ENCODE measurements around the gene PCGF5.

PCGF5 gene

DNA sequence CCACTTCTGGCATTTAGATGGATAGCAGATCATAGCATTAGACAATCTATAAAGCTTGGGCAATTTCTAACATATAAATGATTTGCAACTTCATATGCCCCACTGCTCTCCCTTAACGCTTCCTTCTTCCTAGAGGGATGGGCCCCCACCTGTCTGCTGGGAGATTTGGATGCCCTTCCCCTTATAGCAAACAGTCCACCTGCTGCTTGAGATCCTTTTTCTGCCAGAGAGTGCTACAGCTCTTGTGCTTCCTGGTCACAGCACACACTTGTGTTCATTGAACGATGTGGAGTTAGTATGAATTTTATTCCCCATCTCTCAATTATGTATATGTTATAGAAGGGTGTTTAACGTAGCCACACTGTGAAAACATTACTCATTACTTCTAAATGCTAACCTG is 10.4 kb upstream of the PCGF5 start:
- no peak for DNase-seq
- Histone ChIP-seq H3K36me3 (ENCODE audit: control insufficient read depth, insufficient read depth, low read length) (no peaks in the 10 kb centered on the region), H3K27me3 (replicated peaks; ENCODE audit: control insufficient read depth, insufficient read depth, low read length, poor library complexity, severe bottlenecking) (no peaks in the 10 kb centered on the region), H3K9me3 (ENCODE audit: control insufficient read depth, low read length) (no peaks in the 10 kb centered on the region), H3K4me3 (ENCODE audit: insufficient read depth, low read depth, low read length, poor library complexity, severe bottlenecking) (no peak overlapping the region), H3K27ac (ENCODE audit: insufficient read depth, low read length, poor library complexity, severe bottlenecking) (no peak overlapping the region), H3K4me1 (ENCODE audit: control insufficient read depth, insufficient read depth, low read length, poor library complexity, severe bottlenecking) (peaks cover 24% of the 10 kb centered on the region)

DNA sequence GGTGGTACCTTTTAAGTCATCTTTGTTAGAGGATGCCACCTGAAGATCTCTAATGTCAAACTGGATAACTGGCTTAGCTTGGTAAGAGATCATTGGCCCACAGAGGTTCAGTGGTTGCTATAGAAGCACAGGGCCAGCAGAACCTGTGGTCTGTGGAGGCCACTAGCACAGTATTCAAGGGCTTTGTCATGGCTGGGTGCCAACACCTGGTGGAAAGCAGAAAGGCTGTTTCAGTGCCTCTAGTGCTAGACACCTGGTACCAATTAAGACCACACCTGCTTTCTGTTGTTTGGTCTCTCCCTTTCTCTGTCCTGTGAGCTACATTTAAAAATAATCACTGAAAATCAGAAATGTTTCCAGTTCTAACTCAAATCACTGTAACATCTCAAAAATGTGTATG is 10.0 kb upstream of the PCGF5 start:
- H3K27ac ChIP-seq (ENCODE audit: insufficient read depth, low read length, poor library complexity, severe bottlenecking): no peak overlapping the region
- no peaks in the 10 kb centered on the region for H3K9me3 ChIP-seq (ENCODE audit: control insufficient read depth, low read length)
- no peaks in the 10 kb centered on the region for H3K27me3 ChIP-seq (replicated peaks; ENCODE audit: control insufficient read depth, insufficient read depth, low read length, poor library complexity, severe bottlenecking)
- DNase-seq: no peak
- no peaks in the 10 kb centered on the region for H3K36me3 ChIP-seq (ENCODE audit: control insufficient read depth, insufficient read depth, low read length)
- peaks cover 24% of the 10 kb centered on the region for H3K4me1 ChIP-seq (ENCODE audit: control insufficient read depth, insufficient read depth, low read length, poor library complexity, severe bottlenecking)
- H3K4me3 ChIP-seq (ENCODE audit: insufficient read depth, low read depth, low read length, poor library complexity, severe bottlenecking): no peak overlapping the region

- no peaks in the 10 kb centered on the region for H3K9me3 ChIP-seq (ENCODE audit: control insufficient read depth, low read length)
- no peak overlapping the region for H3K27ac ChIP-seq (ENCODE audit: insufficient read depth, low read length, poor library complexity, severe bottlenecking)
- no peak overlapping the region for H3K4me3 ChIP-seq (ENCODE audit: insufficient read depth, low read depth, low read length, poor library complexity, severe bottlenecking)
- no peak for DNase-seq
- H3K36me3 ChIP-seq (ENCODE audit: control insufficient read depth, insufficient read depth, low read length): no peaks in the 10 kb centered on the region
- peaks cover 16% of the 10 kb centered on the region for H3K4me1 ChIP-seq (ENCODE audit: control insufficient read depth, insufficient read depth, low read length, poor library complexity, severe bottlenecking)
- no peaks in the 10 kb centered on the region for H3K27me3 ChIP-seq (replicated peaks; ENCODE audit: control insufficient read depth, insufficient read depth, low read length, poor library complexity, severe bottlenecking)
These were observed 8.8 kb upstream of the PCGF5 start for GRCh38 chr10:91211675-91212074.

DNA sequence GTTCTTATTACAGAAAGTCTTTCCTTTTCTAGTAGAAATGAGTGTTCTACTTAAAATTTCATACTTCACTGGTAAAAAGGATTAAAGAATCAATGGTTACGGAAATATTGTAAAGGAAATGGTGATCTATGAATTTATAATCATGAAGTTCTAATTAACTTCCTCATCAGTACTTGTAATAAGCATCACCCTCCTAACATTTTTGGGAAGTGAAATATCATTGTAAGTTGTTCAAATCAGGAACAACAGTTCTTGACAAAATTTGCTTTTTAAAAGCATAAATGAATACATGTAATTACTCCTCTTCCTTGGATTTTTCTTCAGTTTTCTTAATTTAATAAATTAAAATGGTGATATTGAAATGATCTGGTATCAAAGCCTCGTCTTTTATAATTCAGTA is 5.6 kb upstream of the PCGF5 start:
- H3K36me3 ChIP-seq (ENCODE audit: control insufficient read depth, insufficient read depth, low read length): no peaks in the 10 kb centered on the region
- H3K4me3 ChIP-seq (ENCODE audit: insufficient read depth, low read depth, low read length, poor library complexity, severe bottlenecking): no peak overlapping the region
- peaks cover 10% of the 10 kb centered on the region for H3K4me1 ChIP-seq (ENCODE audit: control insufficient read depth, insufficient read depth, low read length, poor library complexity, severe bottlenecking)
- H3K27me3 ChIP-seq (replicated peaks; ENCODE audit: control insufficient read depth, insufficient read depth, low read length, poor library complexity, severe bottlenecking): no peaks in the 10 kb centered on the region
- DNase-seq: no peak
- no peaks in the 10 kb centered on the region for H3K9me3 ChIP-seq (ENCODE audit: control insufficient read depth, low read length)
- no peak overlapping the region for H3K27ac ChIP-seq (ENCODE audit: insufficient read depth, low read length, poor library complexity, severe bottlenecking)

- Histone ChIP-seq H3K27ac (ENCODE audit: insufficient read depth, low read length, poor library complexity, severe bottlenecking) (no peak overlapping the region), H3K9me3 (ENCODE audit: control insufficient read depth, low read length) (no peaks in the 10 kb centered on the region), H3K36me3 (ENCODE audit: control insufficient read depth, insufficient read depth, low read length) (no peaks in the 10 kb centered on the region), H3K4me3 (ENCODE audit: insufficient read depth, low read depth, low read length, poor library complexity, severe bottlenecking) (no peak overlapping the region), H3K4me1 (ENCODE audit: control insufficient read depth, insufficient read depth, low read length, poor library complexity, severe bottlenecking) (peaks cover 6% of the 10 kb centered on the region), H3K27me3 (replicated peaks; ENCODE audit: control insufficient read depth, insufficient read depth, low read length, poor library complexity, severe bottlenecking) (no peaks in the 10 kb centered on the region)
- no peak for DNase-seq
These were observed 5.1 kb upstream of the PCGF5 start for GRCh38 chr10:91215384-91215783.

- H3K4me3 ChIP-seq (ENCODE audit: insufficient read depth, low read depth, low read length, poor library complexity, severe bottlenecking): peak overlapping the region; percentile 33
- H3K27ac ChIP-seq (ENCODE audit: insufficient read depth, low read length, poor library complexity, severe bottlenecking): peak overlapping the region; percentile 68
- peaks cover 4% of the 10 kb centered on the region for H3K36me3 ChIP-seq (ENCODE audit: control insufficient read depth, insufficient read depth, low read length)
- no peaks in the 10 kb centered on the region for H3K9me3 ChIP-seq (ENCODE audit: control insufficient read depth, low read length)
- H3K4me1 ChIP-seq (ENCODE audit: control insufficient read depth, insufficient read depth, low read length, poor library complexity, severe bottlenecking): peaks cover 9% of the 10 kb centered on the region
- DNase-seq: no peak
- H3K27me3 ChIP-seq (replicated peaks; ENCODE audit: control insufficient read depth, insufficient read depth, low read length, poor library complexity, severe bottlenecking): no peaks in the 10 kb centered on the region
These were observed 881 bp upstream of the PCGF5 start for GRCh38 chr10:91219371-91220193.

DNA sequence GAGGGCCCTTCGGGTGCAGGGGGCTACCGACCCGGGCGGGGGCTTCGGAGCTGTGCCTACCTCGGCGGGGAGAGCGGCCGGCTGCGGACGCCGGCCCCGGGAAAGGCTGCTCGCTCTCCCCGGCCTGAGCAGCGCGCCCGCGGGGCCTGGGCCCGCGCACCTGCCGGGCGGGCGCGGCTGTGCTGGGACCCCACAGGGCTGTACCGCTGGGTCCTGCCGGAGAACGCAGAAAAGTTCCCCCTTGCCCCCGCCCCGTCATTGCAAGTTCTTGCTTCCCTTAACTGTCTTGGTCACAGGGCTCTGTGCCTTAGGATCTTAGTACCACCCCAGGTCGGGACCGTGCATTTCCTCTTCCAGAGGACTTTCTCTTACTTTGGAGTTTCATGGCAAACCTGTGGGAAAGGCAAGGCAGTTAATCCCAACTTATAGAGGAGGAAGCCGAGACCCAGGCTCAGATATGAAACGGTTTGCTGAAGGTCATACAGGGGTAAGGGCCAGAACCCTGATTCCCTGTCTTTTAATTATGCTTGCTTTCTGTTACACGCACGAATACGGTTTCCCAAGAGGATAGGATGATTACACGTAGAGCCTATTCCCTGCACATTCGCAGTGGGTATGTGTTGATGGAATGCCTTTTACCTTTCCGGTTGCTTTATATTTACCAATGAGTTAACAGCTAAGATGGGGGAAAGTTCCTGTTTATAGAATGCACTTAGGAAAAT is 652 bp downstream of the PCGF5 start:
- H3K4me3 ChIP-seq (ENCODE audit: insufficient read depth, low read depth, low read length, poor library complexity, severe bottlenecking): peak overlapping the region; percentile 87
- H3K4me1 ChIP-seq (ENCODE audit: control insufficient read depth, insufficient read depth, low read length, poor library complexity, severe bottlenecking): peaks cover 9% of the 10 kb centered on the region
- peaks cover 4% of the 10 kb centered on the region for H3K36me3 ChIP-seq (ENCODE audit: control insufficient read depth, insufficient read depth, low read length)
- H3K27ac ChIP-seq (ENCODE audit: insufficient read depth, low read length, poor library complexity, severe bottlenecking): peak overlapping the region; percentile 83
- no peaks in the 10 kb centered on the region for H3K27me3 ChIP-seq (replicated peaks; ENCODE audit: control insufficient read depth, insufficient read depth, low read length, poor library complexity, severe bottlenecking)
- H3K9me3 ChIP-seq (ENCODE audit: control insufficient read depth, low read length): no peaks in the 10 kb centered on the region
- peak in 2 of 3 donors; percentile 6 to 8 for DNase-seq

DNA sequence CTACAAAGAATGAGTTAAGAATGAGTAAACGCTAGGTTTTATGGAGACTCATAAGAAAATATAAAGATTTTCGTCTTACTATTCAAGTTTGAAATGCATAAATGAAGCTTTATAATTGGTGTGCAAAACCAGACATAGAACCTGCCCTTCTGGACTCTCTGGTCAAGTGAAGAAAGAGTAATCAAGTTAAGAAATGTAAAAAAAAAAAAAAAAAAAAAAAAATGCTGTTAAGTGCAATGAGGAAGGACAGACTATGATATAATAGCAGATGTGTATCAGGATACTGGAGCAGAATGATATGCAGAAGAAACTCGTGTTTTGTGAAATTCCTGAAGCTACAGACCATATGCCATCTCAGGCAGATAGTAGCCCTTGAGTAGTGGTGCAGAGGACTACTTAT is 5.6 kb downstream of the PCGF5 start:
- H3K27ac ChIP-seq (ENCODE audit: insufficient read depth, low read length, poor library complexity, severe bottlenecking): no peak overlapping the region
- peaks cover 8% of the 10 kb centered on the region for H3K36me3 ChIP-seq (ENCODE audit: control insufficient read depth, insufficient read depth, low read length)
- H3K27me3 ChIP-seq (replicated peaks; ENCODE audit: control insufficient read depth, insufficient read depth, low read length, poor library complexity, severe bottlenecking): no peaks in the 10 kb centered on the region
- H3K4me3 ChIP-seq (ENCODE audit: insufficient read depth, low read depth, low read length, poor library complexity, severe bottlenecking): no peak overlapping the region
- DNase-seq: no peak
- peaks cover 11% of the 10 kb centered on the region for H3K4me1 ChIP-seq (ENCODE audit: control insufficient read depth, insufficient read depth, low read length, poor library complexity, severe bottlenecking)
- H3K9me3 ChIP-seq (ENCODE audit: control insufficient read depth, low read length): no peaks in the 10 kb centered on the region

GRCh38 chr10:91227576-91227975 is 7.1 kb downstream of the PCGF5 start:
- no peaks in the 10 kb centered on the region for H3K9me3 ChIP-seq (ENCODE audit: control insufficient read depth, low read length)
- H3K27me3 ChIP-seq (replicated peaks; ENCODE audit: control insufficient read depth, insufficient read depth, low read length, poor library complexity, severe bottlenecking): no peaks in the 10 kb centered on the region
- peaks cover 5% of the 10 kb centered on the region for H3K4me1 ChIP-seq (ENCODE audit: control insufficient read depth, insufficient read depth, low read length, poor library complexity, severe bottlenecking)
- H3K4me3 ChIP-seq (ENCODE audit: insufficient read depth, low read depth, low read length, poor library complexity, severe bottlenecking): no peak overlapping the region
- peaks cover 8% of the 10 kb centered on the region for H3K36me3 ChIP-seq (ENCODE audit: control insufficient read depth, insufficient read depth, low read length)
- no peak overlapping the region for H3K27ac ChIP-seq (ENCODE audit: insufficient read depth, low read length, poor library complexity, severe bottlenecking)
- no peak for DNase-seq

- DNase-seq: no peak
- Histone ChIP-seq H3K36me3 (ENCODE audit: control insufficient read depth, insufficient read depth, low read length) (peaks cover 4% of the 10 kb centered on the region), H3K4me3 (ENCODE audit: insufficient read depth, low read depth, low read length, poor library complexity, severe bottlenecking) (no peak overlapping the region), H3K27me3 (replicated peaks; ENCODE audit: control insufficient read depth, insufficient read depth, low read length, poor library complexity, severe bottlenecking) (no peaks in the 10 kb centered on the region), H3K9me3 (ENCODE audit: control insufficient read depth, low read length) (no peaks in the 10 kb centered on the region), H3K27ac (ENCODE audit: insufficient read depth, low read length, poor library complexity, severe bottlenecking) (no peak overlapping the region), H3K4me1 (ENCODE audit: control insufficient read depth, insufficient read depth, low read length, poor library complexity, severe bottlenecking) (peaks cover 5% of the 10 kb centered on the region)
These were observed 9.2 kb downstream of the PCGF5 start for GRCh38 chr10:91229683-91230082.
